IMR-90 (cell line): ENCODE data around the gene ACTR5. TPM values are rescaled to one million over a fixed set of nuclear protein-coding genes. Genes with fewer than 3 reads are reported as not detected.

Source experiments
- ATAC-seq: fragments of 200-7000 bp; cut with Tn5 transposase; 2 replicates; pipeline ENCODE4 v1.9.1; 2020; ENCODE audit warnings: low read depth, mild to moderate bottlenecking, moderate library complexity
- BruUV-seq: library from RNA; stranded (reverse); fragments of 400-500 nt; replicated peaks from 2 replicates; lab custom pipeline; 2021; lab: Mats Ljungman, UMichigan
- CTCF ChIA-PET: fragments of 300-600 bp; formaldehyde crosslinking; extraction: SDS; loops from one replicate; lab custom pipeline; 2021; ENCODE audit warnings: antibody characterized with exemption; lab: Yijun Ruan, JAX
- POLR2A ChIA-PET: fragments of 300-600 bp; sonication (Branson Sonifier 250); formaldehyde crosslinking; loops from one replicate; lab custom pipeline; 2022; ENCODE audit warnings: antibody characterized with exemption; ENCODE audit not compliant: unreplicated experiment; lab: Charles Lee
- DNase-seq: peaks from one replicate; pipeline ENCODE4 v3.0.0; 2013
- H2AFZ ChIP-seq: replicated peaks from 2 replicates; pipeline ENCODE3; 2013; ENCODE audit warnings: low read length, mild to moderate bottlenecking; ENCODE audit not compliant: poor library complexity
- H2AK5ac ChIP-seq: 2 replicates; pipeline ENCODE4 v1.6.1; 2013; ENCODE audit warnings: low read depth, low read length, inconsistent platforms
- H2AK9ac ChIP-seq: replicated peaks from 2 replicates; pipeline ENCODE3; 2013; ENCODE audit warnings: mild to moderate bottlenecking, low read depth, low read length, moderate library complexity; ENCODE audit not compliant: poor library complexity
- H2BK120ac ChIP-seq: 2 replicates; pipeline ENCODE4 v1.6.1; 2013; ENCODE audit warnings: low read depth, low read length, inconsistent platforms
- H2BK15ac ChIP-seq: 3 replicates; pipeline ENCODE4 v1.6.1; 2013; ENCODE audit warnings: low read depth, low read length, inconsistent platforms
- H2BK20ac ChIP-seq: 2 replicates; pipeline ENCODE4 v1.6.1; 2013; ENCODE audit warnings: low read depth, mild to moderate bottlenecking, inconsistent platforms, low read length, moderate library complexity
- H2BK5ac ChIP-seq: 2 replicates; pipeline ENCODE4 v1.6.1; 2013; ENCODE audit warnings: mild to moderate bottlenecking, low read depth, low read length, inconsistent platforms; ENCODE audit not compliant: poor library complexity, severe bottlenecking
- H3K14ac ChIP-seq: replicated peaks from 2 replicates; pipeline ENCODE4 v1.6.1; 2013; ENCODE audit warnings: low read depth, low read length, inconsistent platforms
- H3K18ac ChIP-seq: 2 replicates; pipeline ENCODE4 v1.6.1; 2013; ENCODE audit warnings: low read depth, low read length, control low read depth
- H3K23ac ChIP-seq: 2 replicates; pipeline ENCODE4 v1.6.1; 2013; ENCODE audit warnings: low read depth, low read length, inconsistent platforms
- H3K27ac ChIP-seq: 2 replicates; pipeline ENCODE4 v1.5.1; 2013; ENCODE audit warnings: mild to moderate bottlenecking, control low read depth, low read length; ENCODE audit not compliant: insufficient read depth
- H3K27me3 ChIP-seq: 2 replicates; pipeline ENCODE4 v1.6.1; 2013; ENCODE audit warnings: low read length; ENCODE audit not compliant: control insufficient read depth, insufficient read depth
- H3K36me3 ChIP-seq: 2 replicates; pipeline ENCODE4 v1.6.1; 2013; ENCODE audit warnings: low read length, mixed read lengths; ENCODE audit not compliant: control insufficient read depth, insufficient read depth
- H3K4ac ChIP-seq: 2 replicates; pipeline ENCODE4 v1.6.1; 2013; ENCODE audit warnings: low read depth, low read length, inconsistent platforms
- H3K4me1 ChIP-seq: 2 replicates; pipeline ENCODE4 v1.6.1; 2013; ENCODE audit warnings: low read length, mixed read lengths; ENCODE audit not compliant: control insufficient read depth, insufficient read depth
- H3K4me2 ChIP-seq: 2 replicates; pipeline ENCODE4 v1.6.1; 2013; ENCODE audit warnings: low read depth, mild to moderate bottlenecking, control low read depth, low read length, moderate library complexity
- H3K4me3 ChIP-seq: 2 replicates; pipeline ENCODE4 v1.5.1; 2013; ENCODE audit warnings: low read depth, mild to moderate bottlenecking, control low read depth, low read length, moderate library complexity; ENCODE audit not compliant: insufficient read depth
- H3K56ac ChIP-seq: 2 replicates; pipeline ENCODE4 v1.6.1; 2013; ENCODE audit warnings: low read length, inconsistent platforms; ENCODE audit not compliant: insufficient read depth; ENCODE audit errors: extremely low read depth
- H3K79me1 ChIP-seq, 2 experiments: 2 replicates each; pipeline ENCODE4 v1.6.1; 2013; ENCODE audit warnings: low read length in 2 of 2, inconsistent platforms in 1 of 2, low read depth in 1 of 2
- H3K9ac ChIP-seq: 2 replicates; pipeline ENCODE4 v1.6.1; 2013; ENCODE audit warnings: low read depth, low read length, control low read depth
- H3K9me1 ChIP-seq: 2 replicates; pipeline ENCODE4 v1.6.1; 2013; ENCODE audit warnings: low read length, inconsistent platforms; ENCODE audit not compliant: insufficient read depth
- H3K9me3 ChIP-seq: 2 replicates; pipeline ENCODE4 v1.6.1; 2013; ENCODE audit warnings: low read length; ENCODE audit not compliant: control insufficient read depth, insufficient read depth
- H4K20me1 ChIP-seq: 2 replicates; pipeline ENCODE4 v1.6.1; 2013; ENCODE audit warnings: low read length, inconsistent platforms; ENCODE audit not compliant: insufficient read depth
- H4K5ac ChIP-seq: 2 replicates; pipeline ENCODE4 v1.6.1; 2013; ENCODE audit warnings: mild to moderate bottlenecking, low read depth, low read length, control low read depth
- H4K8ac ChIP-seq, 2 experiments: 2 replicates each; pipeline ENCODE4 v1.6.1; 2013; ENCODE audit warnings: low read depth in 2 of 2, low read length in 2 of 2, control low read depth in 1 of 2, inconsistent platforms in 1 of 2
- H4K91ac ChIP-seq: 2 replicates; pipeline ENCODE4 v1.6.1; 2013; ENCODE audit warnings: low read depth, low read length, inconsistent platforms; ENCODE audit not compliant: insufficient read depth
- MAZ ChIP-seq: IDR thresholded peaks from 2 replicates; pipeline ENCODE4 v1.6.1; 2012; ENCODE audit warnings: low read depth, mild to moderate bottlenecking, low read length, improper control_type of control experiment, moderate library complexity, borderline replicate concordance
- RAD21 ChIP-seq: IDR thresholded peaks from 2 replicates; pipeline ENCODE4 v1.6.1; 2012; ENCODE audit warnings: low read length, improper control_type of control experiment
- WGBS, 2 experiments: methylation state at CpG; one replicate each; pipeline versions ENCODE4 v1.1.5 to v1.1.7; 2013; ENCODE audit warnings: missing lambda C conversion rate in 2 of 2; ENCODE audit not compliant: insufficient read length in 1 of 2; ENCODE audit errors: extremely low coverage in 2 of 2; 5-methylcytosine and 5-hydroxymethylcytosine counted together
- dilution Hi-C: fragments of 300-500 bp; cut with HindIII; formaldehyde crosslinking; loops from one replicate; pipeline ENCODE4 v1.14.3; 2018; ENCODE audit warnings: low sequenced_read_pairs; ENCODE audit not compliant: unreplicated experiment
- in situ Hi-C: fragments of 300-500 bp; cut with MboI; formaldehyde crosslinking; loops from 3 replicates; pipeline ENCODE4 v1.14.3; 2019; ENCODE audit warnings: low sequenced_read_pairs, inconsistent platforms, mixed read lengths
- intact Hi-C: fragments of 100-400 bp; cut with micrococcal nuclease; formaldehyde crosslinking; loops from 2 replicates; pipeline ENCODE4 v1.10.0; 2022
- polyA plus RNA-seq, 3 experiments: library from polyadenylated mRNA; depleted of rRNA; stranded (reverse); fragments of >200 nt; gene quantifications; 2 replicates each; pipeline ENCODE4 v1.2.3, GENCODE V29; 2012; ENCODE audit warnings: low replicate concordance in 1 of 3
- total RNA-seq: library from RNA; depleted of rRNA; stranded (reverse); fragments of >200 nt; gene quantifications from 2 replicates; pipeline ENCODE4 v1.2.3, GENCODE V29; 2012

ACTR5 gene
- total and polyA plus RNA-seq, 2 of the 4 experiments (the other 2 are of a cell fraction), result 5.9 to 6.6 TPM

- Histone ChIP-seq H4K20me1 (peaks cover 12% of the 10 kb centered on the region), H3K27ac (no peak overlapping the region), H3K9me1 (no peaks in the 10 kb centered on the region; the same call in 1 of the 2 replicates), H3K23ac (no peak overlapping the region), H4K5ac (no peak overlapping the region), H2AK9ac (no peak overlapping the region), H4K91ac (no peak overlapping the region), H3K4me2 (no peak overlapping the region), H2BK120ac (no peak overlapping the region), H3K4ac (no peak overlapping the region), H3K4me3 (no peak overlapping the region), H3K36me3 (no peaks in the 10 kb centered on the region), H2BK5ac (no peak overlapping the region), H2AFZ (peak overlapping the region; percentile 1), H3K14ac (no peak overlapping the region), H3K79me1 (no peaks in the 10 kb centered on the region), H2BK20ac (no peak overlapping the region), H4K8ac (no peak overlapping the region), H2AK5ac (no peak overlapping the region), H3K9me3 (peaks cover 10% of the 10 kb centered on the region; the same call in 1 of the 2 replicates), H3K27me3 (peaks cover 88% of the 10 kb centered on the region), H3K4me1 (no peaks in the 10 kb centered on the region; the same call in 1 of the 2 replicates), H3K9ac (no peak overlapping the region), H2BK15ac (no peak overlapping the region), H3K18ac (no peak overlapping the region), H3K56ac (no peak overlapping the region)
- WGBS, 2 experiments, result 3% methylated on average over 29 of the region's 56 CpGs; no CpG with 5 or more reads in 1 of the 2 experiments
- dilution Hi-C loops (no loop called here), in situ Hi-C loops (loop anchor here (25.0 kb wide), 2 partner anchors 109 to 266 kb away; partner anchors contain the start of gene RALGAPB), intact Hi-C loops (no loop called here)
- DNase-seq (no peak), ATAC-seq (no peak)
- no TSS peak for BruUV-seq
- ChIA-PET CTCF (no interaction called here), POLR2A (no interaction called here)
- no peak for TF ChIP-seq MAZ
- no peak for TF ChIP-seq RAD21
Measured at GRCh38 chr20:38728191-38728781, 20.0 kb upstream of the ACTR5 start.
